ENCODE results near the gene PHAF1. TPM values are rescaled to one million over a fixed set of nuclear protein-coding genes. Genes with fewer than 3 reads are reported as not detected.
"Not testable (repeated sequence)": the region's sequence is repeated elsewhere in the genome, so short reads cannot be mapped to it uniquely, and the experiment has no call there.

Gene PHAF1
- total and polyA plus RNA-seq, 9 of the 15 experiments (the other 6 are each of a cell fraction or from before 2014, with no cell fraction given) = 5.1 to 25.4 (median 13.8) TPM

DNA sequence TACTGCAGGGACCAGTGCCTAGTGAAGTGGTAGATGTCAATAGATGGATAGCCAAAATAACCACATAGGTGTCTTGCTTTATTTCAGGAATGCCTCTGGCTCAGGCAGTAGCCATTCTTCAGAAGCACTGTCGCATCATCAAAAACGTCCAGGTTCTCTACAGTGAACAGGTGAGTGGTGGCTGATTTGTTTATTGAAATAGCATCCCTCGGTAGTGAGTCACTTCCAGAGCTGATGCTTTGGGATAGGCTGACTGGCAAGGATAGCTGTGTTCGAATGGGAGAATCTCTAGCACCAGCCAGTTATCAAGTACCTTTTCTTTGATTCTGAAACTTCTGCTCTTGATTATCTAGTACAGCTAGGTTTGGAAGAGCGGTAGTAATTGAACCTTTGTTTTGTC is 10.3 kb downstream of the PHAF1 start:
- Histone ChIP-seq H3K79me2 (ENCODE audit: control insufficient read depth, insufficient read depth, low read length) (peaks cover 18% of the 10 kb centered on the region), H3K9ac (ENCODE audit: insufficient read depth in 1 of 2, low read depth in 2 of 2, low read length in 2 of 2) (no peak overlapping the region), H3K9me1 (ENCODE audit: control insufficient read depth, insufficient read depth, low read length) (no peaks in the 10 kb centered on the region), H4K20me1 (replicated peaks; ENCODE audit: control insufficient read depth, insufficient read depth, low read length) (peaks cover 3% of the 10 kb centered on the region; the same call in 1 of the 2 replicates), H3K4me3 (no peak overlapping the region), H3K27me3 (ENCODE audit: control insufficient read depth in 2 of 2, insufficient read depth in 2 of 2, low read length in 2 of 2) (no peaks in the 10 kb centered on the region), H3K9me3 (replicated peaks; ENCODE audit: control insufficient read depth, insufficient read depth, low read depth, low read length) (no peaks in the 10 kb centered on the region), H3K4me1 (replicated peaks in 1 of 2; ENCODE audit: control insufficient read depth in 2 of 2, insufficient read depth in 2 of 2, low read length in 2 of 2) (peaks cover 0 to 3% of the 10 kb centered on the region in 2 experiments; a peak in 1 of 5 replicates), H2AFZ (ENCODE audit: low read depth, low read length) (no peak overlapping the region), H3K4me2 (ENCODE audit: insufficient read depth, low read length) (no peak overlapping the region), H3K27ac (ENCODE audit: extremely low read depth, low read depth, low read length) (no peak overlapping the region), H3K36me3 (ENCODE audit: control insufficient read depth, insufficient read depth, low read length) (peaks cover 61% of the 10 kb centered on the region)
- WGBS (ENCODE audit: insufficient coverage, low coverage, missing lambda C conversion rate) = 72% methylated on average over 5 of the region's 5 CpGs
- CTCF ChIA-PET (ENCODE audit: low intra/inter-chr PET ratio) = no interaction called here
- TF ChIP-seq, protein P1, sequence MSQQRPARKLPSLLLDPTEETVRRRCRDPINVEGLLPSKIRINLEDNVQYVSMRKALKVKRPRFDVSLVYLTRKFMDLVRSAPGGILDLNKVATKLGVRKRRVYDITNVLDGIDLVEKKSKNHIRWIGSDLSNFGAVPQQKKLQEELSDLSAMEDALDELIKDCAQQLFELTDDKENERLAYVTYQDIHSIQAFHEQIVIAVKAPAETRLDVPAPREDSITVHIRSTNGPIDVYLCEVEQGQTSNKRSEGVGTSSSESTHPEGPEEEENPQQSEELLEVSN (IDR thresholded peaks at IDR 0.05; ENCODE audit: borderline replicate concordance in 1 of 2, extremely low read depth in 1 of 2, insufficient read depth in 1 of 2, insufficient read length in 1 of 2, low read depth in 1 of 2, low read length in 1 of 2, poor library complexity in 1 of 2, severe bottlenecking in 1 of 2) = no peak
- TF ChIP-seq, protein P2, sequence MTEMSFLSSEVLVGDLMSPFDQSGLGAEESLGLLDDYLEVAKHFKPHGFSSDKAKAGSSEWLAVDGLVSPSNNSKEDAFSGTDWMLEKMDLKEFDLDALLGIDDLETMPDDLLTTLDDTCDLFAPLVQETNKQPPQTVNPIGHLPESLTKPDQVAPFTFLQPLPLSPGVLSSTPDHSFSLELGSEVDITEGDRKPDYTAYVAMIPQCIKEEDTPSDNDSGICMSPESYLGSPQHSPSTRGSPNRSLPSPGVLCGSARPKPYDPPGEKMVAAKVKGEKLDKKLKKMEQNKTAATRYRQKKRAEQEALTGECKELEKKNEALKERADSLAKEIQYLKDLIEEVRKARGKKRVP (CRISPR knock-in tag; IDR thresholded peaks at IDR 0.05) = no peak
- TF ChIP-seq SAFB (IDR thresholded peaks at IDR 0.05; ENCODE audit: borderline replicate concordance, low read depth, low read length) = no peak
- TF ChIP-seq STAT5A (IDR thresholded peaks at IDR 0.05; ENCODE audit: borderline replicate concordance, low read length) = no peak
- no peak for TF ChIP-seq SAP30 (IDR thresholded peaks at IDR 0.05; ENCODE audit: borderline replicate concordance, insufficient read depth, low read depth, low read length, poor library complexity, severe bottlenecking)
- POLR2A ChIA-PET = interaction anchor here (1.0 kb wide), 2 partner anchors 9 to 15 kb away, joined by 3 read pairs; no protein-coding TSS in a partner anchor
- no TSS peak for BruUV-seq (replicated peaks)
- intact Hi-C loops (cut with micrococcal nuclease) = no loop called here
- in situ Hi-C loops (cut with MboI) = no loop called here
- DNase-seq (ENCODE audit: extremely low read depth in 1 of 4, low spot score in 3 of 4) (no peak), ATAC-seq (no peak), FAIRE-seq (no peak)

DNA sequence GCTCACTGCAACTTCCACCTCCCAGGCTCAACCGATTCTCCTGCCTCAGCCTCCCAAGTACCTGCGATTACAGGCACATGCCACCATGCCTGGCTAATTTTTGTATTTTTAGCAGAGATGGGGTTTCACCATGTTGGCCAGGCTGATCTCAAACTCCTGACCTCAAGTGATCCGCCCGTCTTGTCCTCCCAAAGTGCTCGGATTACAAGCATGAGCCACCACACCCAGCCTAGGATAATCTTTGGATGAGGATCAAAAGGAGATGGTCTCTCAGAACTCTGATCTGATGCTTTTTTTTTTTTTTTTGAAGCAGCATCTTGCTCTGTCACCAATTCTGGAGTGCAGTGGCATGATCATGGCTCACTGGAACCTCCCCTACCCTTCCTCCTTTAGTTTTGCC is 13.1 kb downstream of the PHAF1 start:
- H3K27ac ChIP-seq (ENCODE audit: extremely low read depth, low read depth, low read length); H3K9me3 ChIP-seq (replicated peaks; ENCODE audit: control insufficient read depth, insufficient read depth, low read depth, low read length); in situ Hi-C loops (cut with MboI); H2AFZ ChIP-seq (ENCODE audit: low read depth, low read length); H3K9ac ChIP-seq (ENCODE audit: insufficient read depth in 1 of 2, low read depth in 2 of 2, low read length in 2 of 2); H3K79me2 ChIP-seq (ENCODE audit: control insufficient read depth, insufficient read depth, low read length); BruUV-seq (replicated peaks); DNase-seq (ENCODE audit: extremely low read depth in 1 of 4, low spot score in 3 of 4); FAIRE-seq; H4K20me1 ChIP-seq (replicated peaks; ENCODE audit: control insufficient read depth, insufficient read depth, low read length); POLR2A ChIA-PET; H3K4me2 ChIP-seq (ENCODE audit: insufficient read depth, low read length); ATAC-seq; H3K9me1 ChIP-seq (ENCODE audit: control insufficient read depth, insufficient read depth, low read length); CTCF ChIA-PET (ENCODE audit: low intra/inter-chr PET ratio); H3K4me1 ChIP-seq (replicated peaks in 1 of 2; ENCODE audit: control insufficient read depth in 2 of 2, insufficient read depth in 2 of 2, low read length in 2 of 2); H3K4me3 ChIP-seq; intact Hi-C loops (cut with micrococcal nuclease); H3K27me3 ChIP-seq (ENCODE audit: control insufficient read depth in 2 of 2, insufficient read depth in 2 of 2, low read length in 2 of 2): not testable (repeated sequence)
- peaks cover 65% of the 10 kb centered on the region for H3K36me3 ChIP-seq (ENCODE audit: control insufficient read depth, insufficient read depth, low read length)
- 80% methylated on average over 4 of the region's 5 CpGs for WGBS (ENCODE audit: insufficient coverage, low coverage, missing lambda C conversion rate)

Data from K562 (cell line).